ENCODE measurements around the gene KL.

DNA sequence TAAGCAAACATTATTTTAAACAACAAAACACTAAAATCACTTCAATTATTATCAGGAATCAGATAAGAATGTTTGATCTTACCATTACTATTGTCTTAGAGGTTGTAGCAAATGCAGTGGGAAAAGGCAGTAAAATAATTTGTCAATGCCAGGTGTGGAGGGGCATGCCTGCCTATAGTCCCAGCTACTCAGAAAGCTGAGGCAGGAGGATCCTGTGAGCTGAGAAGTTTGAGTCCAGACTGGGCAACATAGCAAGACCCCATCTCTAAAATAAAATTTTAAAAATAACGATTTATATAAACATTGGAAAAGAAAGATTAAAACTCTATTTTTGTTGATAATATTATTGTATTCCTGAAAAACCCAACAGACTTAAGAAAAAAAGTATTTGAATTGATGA is 66.8 kb downstream of the KL start:
- no peak for TF ChIP-seq ZNF274 (IDR thresholded peaks at IDR 0.05; ENCODE audit: low read depth, low read length)
- TF ChIP-seq YY1 (IDR thresholded peaks at IDR 0.05; ENCODE audit: insufficient read depth, insufficient read length): no peak
